KMS-11 (cell line): ENCODE measurements around the gene SESTD1.
"Not testable (repeated sequence)": the region's sequence is repeated elsewhere in the genome, so short reads cannot be mapped to it uniquely, and the experiment has no call there.

ENCODE experiments used
- H2AFZ ChIP-seq: fragments of 200-600 bp; sonication (generic); 2 replicates; pipeline ENCODE4 v1.6.1; 2016; ENCODE audit warnings: antibody characterized with exemption, mixed run types, low read depth
- H3K27ac ChIP-seq: fragments of 200-600 bp; sonication (generic); 2 replicates; pipeline ENCODE4 v1.6.1; 2016; ENCODE audit warnings: mild to moderate bottlenecking, mixed run types
- H3K27me3 ChIP-seq: fragments of 200-600 bp; sonication (generic); 2 replicates; pipeline ENCODE4 v1.6.1; 2017; ENCODE audit warnings: mild to moderate bottlenecking, low read depth, mixed run types, moderate library complexity; ENCODE audit not compliant: insufficient read depth
- H3K36me3 ChIP-seq: fragments of 200-600 bp; sonication (generic); 2 replicates; pipeline ENCODE4 v1.6.1; 2017; ENCODE audit warnings: mild to moderate bottlenecking, mixed run types; ENCODE audit not compliant: insufficient read depth
- H3K4me1 ChIP-seq: fragments of 200-600 bp; sonication (generic); 2 replicates; pipeline ENCODE4 v1.6.1; 2016; ENCODE audit warnings: mild to moderate bottlenecking, low read depth, mixed run types; ENCODE audit not compliant: poor library complexity, severe bottlenecking
- H3K4me2 ChIP-seq: fragments of 200-600 bp; sonication (generic); 2 replicates; pipeline ENCODE4 v1.7.0; 2016; ENCODE audit warnings: mild to moderate bottlenecking, mixed run types
- H3K4me3 ChIP-seq: fragments of 200-600 bp; sonication (generic); IDR thresholded peaks from 2 replicates; pipeline ENCODE4 v1.6.1; 2017; ENCODE audit warnings: low read depth, low read length, mixed read lengths; ENCODE audit not compliant: insufficient read depth
- H3K79me2 ChIP-seq: fragments of 200-600 bp; sonication (generic); 2 replicates; pipeline ENCODE4 v1.6.1; 2016; ENCODE audit warnings: low read depth, mixed run types; ENCODE audit not compliant: insufficient read depth
- H3K9ac ChIP-seq: fragments of 200-600 bp; sonication (generic); 2 replicates; pipeline ENCODE4 v1.6.1; 2016; ENCODE audit warnings: mild to moderate bottlenecking, mixed run types
- H4K20me1 ChIP-seq: fragments of 200-600 bp; sonication (generic); 2 replicates; pipeline ENCODE4 v1.6.1; 2016; ENCODE audit warnings: mild to moderate bottlenecking, mixed run types; ENCODE audit not compliant: insufficient read depth
- CTCF ChIP-seq: fragments of 200-600 bp; sonication (generic); conservative IDR thresholded peaks from 2 replicates; pipeline ENCODE4 v1.6.1; 2017; ENCODE audit warnings: low read depth, mild to moderate bottlenecking, antibody characterized with exemption, low read length, moderate library complexity, mixed read lengths

SESTD1 gene

GRCh38 chr2:179057737-179058136, 206.9 kb downstream of the SESTD1 start:
- no peaks in the 10 kb centered on the region for H3K27me3 ChIP-seq
- no peak overlapping the region for H3K9ac ChIP-seq
- no peak overlapping the region for H3K4me2 ChIP-seq

GRCh38 chr2:179053568-179053967, 211.1 kb downstream of the SESTD1 start:
- not testable (repeated sequence) for H4K20me1 ChIP-seq, H3K36me3 ChIP-seq, H3K4me2 ChIP-seq, H3K4me3 ChIP-seq, H3K9ac ChIP-seq, H3K79me2 ChIP-seq, H3K27ac ChIP-seq, H2AFZ ChIP-seq, H3K27me3 ChIP-seq
- peaks cover 27% of the 10 kb centered on the region for H3K4me1 ChIP-seq

More at GRCh38 chr2:179057737-179058136, 206.9 kb downstream of the SESTD1 start:
- no peak overlapping the region for H2AFZ ChIP-seq
- H3K79me2 ChIP-seq, result no peaks in the 10 kb centered on the region
- H3K36me3 ChIP-seq, result no peaks in the 10 kb centered on the region
- no peaks in the 10 kb centered on the region for H4K20me1 ChIP-seq
- no peak overlapping the region for H3K27ac ChIP-seq
- TF ChIP-seq CTCF, result no peak
- H3K4me1 ChIP-seq, result peaks cover 12% of the 10 kb centered on the region
- H3K4me3 ChIP-seq, result no peak overlapping the region
